ENCODE results near the gene LONRF3.

Gene LONRF3

GRCh38 chrX:118974088-118974907 lies at the start of gene LONRF3:
Gene LONRF3 (plus strand): TSS chrX:118974618. CDS start chrX:118974781, 163 bp downstream.
- DNase-seq = peak; percentile 57 to 72

- no peak for DNase-seq
Measured at GRCh38 chrX:118928151-118928550, 46.3 kb upstream of the LONRF3 start.

DNA sequence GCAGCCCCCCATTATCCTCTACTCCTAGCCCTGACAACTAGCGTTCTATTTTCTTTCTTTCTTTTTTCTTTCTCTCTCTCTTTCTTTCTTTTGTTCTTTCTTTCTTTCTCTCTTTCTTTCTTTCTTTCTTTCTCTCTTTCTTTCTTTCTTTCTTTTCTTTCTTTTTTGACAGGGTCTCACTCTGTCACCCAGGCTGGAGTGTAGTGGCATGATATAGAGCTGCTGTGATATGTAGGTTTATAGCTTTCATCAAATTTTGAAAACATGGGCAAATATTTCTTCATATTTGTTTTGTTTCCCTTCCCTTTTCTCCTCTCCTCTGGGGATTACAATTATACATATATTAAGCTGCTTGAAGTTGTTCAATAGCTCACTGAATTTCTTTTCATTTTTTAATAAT lies 39.1 kb upstream of the LONRF3 start:
- DNase-seq = no peak

DNA sequence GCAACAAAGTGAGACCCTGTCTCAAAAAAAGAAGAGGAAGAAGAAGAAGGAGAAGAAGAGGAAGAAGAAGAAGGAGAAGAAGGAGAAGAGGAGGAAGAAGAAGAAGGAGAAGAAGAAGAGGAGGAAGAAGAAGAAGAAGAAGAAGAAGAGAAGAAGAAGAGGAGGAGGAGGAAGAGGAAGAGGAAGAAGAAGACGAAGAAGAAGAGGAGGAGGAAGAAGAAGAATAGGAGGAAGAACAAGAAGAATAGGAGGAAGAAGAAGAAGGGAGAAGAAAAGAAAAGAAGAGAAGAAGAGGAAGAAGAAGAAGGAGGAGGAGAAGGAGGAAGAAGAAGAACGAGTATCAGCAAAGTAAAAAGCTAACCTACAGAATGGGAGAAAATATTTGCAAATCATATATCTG lies 33.3 kb upstream of the LONRF3 start:
- no peak for DNase-seq

- no peak for DNase-seq
Measured at GRCh38 chrX:118943102-118943501, 31.3 kb upstream of the LONRF3 start.

DNA sequence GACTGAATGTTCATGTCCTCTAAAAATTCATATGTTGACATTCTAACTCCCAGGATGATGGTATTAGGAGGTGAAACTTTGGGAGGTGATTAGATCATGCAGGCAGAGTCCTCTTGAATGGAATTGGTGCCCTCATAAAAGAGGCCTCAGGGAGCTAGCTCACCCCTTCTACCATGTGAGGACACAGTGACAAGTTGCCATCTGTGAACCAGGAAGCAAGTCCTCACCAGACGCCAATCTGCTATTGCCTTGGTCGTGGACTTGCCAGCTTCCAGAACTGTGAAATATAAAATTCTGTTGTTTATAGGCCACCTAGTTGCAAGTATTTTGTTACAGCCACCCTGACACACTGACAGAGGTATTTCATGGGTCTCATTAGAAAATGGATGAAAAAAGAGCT lies 28.5 kb upstream of the LONRF3 start:
- no peak for DNase-seq

- DNase-seq = no peak
Measured at GRCh38 chrX:118948270-118948669, 26.1 kb upstream of the LONRF3 start.

DNA sequence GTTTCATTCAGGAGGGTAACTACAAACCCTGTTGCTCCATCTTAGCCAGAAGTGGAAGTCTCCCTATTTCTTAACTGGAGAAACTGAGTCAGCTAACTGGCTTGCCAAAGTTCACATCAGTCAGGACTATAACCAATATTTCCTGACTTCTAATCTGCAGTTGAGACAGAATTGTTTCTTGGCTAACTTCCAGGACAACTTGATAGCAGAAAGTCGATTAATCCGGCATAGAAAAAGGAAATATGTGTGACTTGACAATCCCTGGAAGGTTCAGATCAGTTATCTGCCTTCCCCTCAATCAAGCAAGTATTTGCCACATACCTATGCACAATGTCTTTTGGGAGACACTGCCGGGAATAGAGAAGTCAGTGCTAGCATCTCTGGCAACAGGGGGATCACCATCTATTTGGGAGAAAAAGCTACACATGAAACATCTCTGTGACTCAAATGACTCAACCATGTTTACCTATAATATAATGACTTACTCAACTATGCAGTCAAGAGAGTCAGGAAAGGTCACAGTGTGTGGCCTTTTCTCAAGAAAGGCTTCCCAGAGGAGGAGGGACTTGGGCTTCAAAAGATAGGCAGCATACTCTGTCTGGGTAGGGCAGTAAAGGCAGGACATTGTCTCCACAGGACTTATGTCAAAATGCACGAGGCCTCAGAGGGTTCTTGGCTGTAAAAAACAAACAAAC lies 12.4 kb upstream of the LONRF3 start:
- no peak for DNase-seq

DNA sequence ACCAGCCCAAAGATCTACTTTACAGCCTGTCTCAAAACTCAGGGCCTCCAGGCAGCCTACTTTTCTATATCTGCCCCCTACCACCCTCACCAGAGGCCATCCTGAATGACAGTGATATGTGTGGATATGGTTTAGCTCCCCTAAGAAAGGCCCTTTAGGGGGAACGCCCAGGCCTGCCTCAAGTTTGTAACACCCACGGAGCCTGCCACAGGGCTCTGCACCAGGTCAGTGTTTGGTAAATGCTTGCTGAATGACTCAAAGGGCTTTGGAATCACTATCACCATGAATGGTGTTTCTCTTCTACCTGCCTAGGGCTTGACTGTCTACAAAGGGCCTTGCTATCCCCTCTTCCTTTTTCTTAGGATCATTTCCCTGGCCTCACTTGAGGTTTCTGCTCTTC lies 11.3 kb upstream of the LONRF3 start:
- no peak for DNase-seq

DNA sequence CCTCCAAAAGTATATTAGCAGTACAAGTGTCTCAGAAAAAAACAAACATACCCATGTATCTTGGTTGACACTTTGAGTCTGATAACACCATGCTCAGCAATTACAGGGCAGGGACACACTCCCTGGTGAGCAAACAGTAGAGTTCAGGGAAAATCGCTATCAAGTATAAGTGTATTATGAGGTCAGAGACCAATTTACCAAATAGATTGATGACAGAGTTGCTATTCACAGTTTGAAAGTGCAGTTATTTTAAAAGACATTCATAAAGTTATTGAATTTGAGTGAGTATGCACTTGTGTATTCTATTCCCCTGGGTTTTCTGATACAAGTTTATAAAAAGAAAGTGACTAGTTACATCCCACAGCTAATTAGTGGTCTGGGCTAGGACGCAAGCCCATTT lies 10.2 kb upstream of the LONRF3 start:
- DNase-seq = no peak

DNA sequence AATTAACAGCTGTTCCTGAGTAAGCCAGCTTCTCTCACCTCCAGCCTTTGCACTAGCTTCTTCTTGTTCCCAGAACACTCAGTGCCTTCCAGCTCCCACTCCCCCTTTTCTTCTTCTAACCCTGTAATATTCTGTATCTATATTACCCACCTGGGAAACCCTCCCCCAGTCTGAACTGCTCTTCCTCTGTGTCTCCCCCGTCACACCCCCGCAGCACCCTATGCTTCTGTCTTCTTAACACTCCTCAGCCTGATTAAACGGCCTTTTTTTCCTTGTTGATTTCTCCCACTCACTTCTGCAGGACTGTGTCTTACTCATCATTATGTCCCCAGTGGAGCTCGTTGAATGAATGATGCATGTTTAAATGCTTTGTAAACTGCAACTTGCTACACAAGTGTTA lies 9.0 kb upstream of the LONRF3 start:
- no peak for DNase-seq

GRCh38 chrX:118968031-118968430 lies 6.4 kb upstream of the LONRF3 start:
- no peak for DNase-seq

DNA sequence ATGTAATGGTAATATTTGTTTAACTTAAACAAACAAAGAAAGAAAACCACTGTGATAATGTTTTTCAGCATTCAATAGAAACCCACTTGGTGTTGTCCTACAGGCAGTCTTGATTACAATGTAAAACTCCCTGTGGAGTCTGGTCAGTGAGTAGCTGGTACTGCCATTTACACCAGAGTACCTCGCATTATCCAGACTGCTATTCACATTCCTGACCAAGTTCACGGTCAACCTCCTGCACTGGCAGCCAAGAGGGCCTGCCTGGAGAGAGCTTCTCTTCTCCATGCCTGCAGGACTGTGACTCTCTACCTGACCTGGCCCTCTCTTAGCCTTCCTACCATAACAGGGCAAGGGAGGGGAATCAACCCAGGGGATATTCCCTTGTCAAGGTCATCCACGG lies 2.9 kb upstream of the LONRF3 start:
- no peak for DNase-seq

GRCh38 chrX:118973389-118974087 lies 880 bp upstream of the LONRF3 start:
- DNase-seq = no peak

GRCh38 chrX:118974908-118975671 lies 672 bp downstream of the LONRF3 start:
- peak; percentile 33 to 47 for DNase-seq

GRCh38 chrX:118975831-118976598 lies 1.6 kb downstream of the LONRF3 start:
- peak; percentile 66 to 84 for DNase-seq

- DNase-seq = peak in 1 of 2 experiments; percentile 5
Measured at GRCh38 chrX:118976599-118977340, 2.4 kb downstream of the LONRF3 start.

GRCh38 chrX:118977424-118977823 lies 3.0 kb downstream of the LONRF3 start:
- no peak for DNase-seq

- DNase-seq = no peak
Measured at GRCh38 chrX:118978451-118978850, 4.0 kb downstream of the LONRF3 start.

DNA sequence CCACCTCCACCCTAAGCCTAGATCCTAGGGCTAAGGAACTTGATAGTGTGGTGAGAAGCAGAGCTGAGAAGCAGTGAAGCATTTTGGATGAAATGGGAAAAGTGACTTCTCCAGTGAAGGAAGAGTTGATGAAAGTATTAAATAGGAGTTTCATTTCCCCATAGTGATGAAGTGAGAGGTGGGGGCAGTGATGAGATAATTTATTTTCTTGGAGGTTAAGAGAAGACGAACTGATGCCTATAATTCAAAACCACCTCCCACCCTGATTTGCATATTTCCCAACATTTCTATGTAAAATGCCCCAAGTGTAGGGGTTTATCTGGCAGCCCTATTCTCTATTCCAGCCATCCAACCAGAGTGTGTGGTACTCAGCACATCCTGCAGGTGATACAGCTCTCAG lies 6.3 kb downstream of the LONRF3 start:
- DNase-seq = no peak

DNA sequence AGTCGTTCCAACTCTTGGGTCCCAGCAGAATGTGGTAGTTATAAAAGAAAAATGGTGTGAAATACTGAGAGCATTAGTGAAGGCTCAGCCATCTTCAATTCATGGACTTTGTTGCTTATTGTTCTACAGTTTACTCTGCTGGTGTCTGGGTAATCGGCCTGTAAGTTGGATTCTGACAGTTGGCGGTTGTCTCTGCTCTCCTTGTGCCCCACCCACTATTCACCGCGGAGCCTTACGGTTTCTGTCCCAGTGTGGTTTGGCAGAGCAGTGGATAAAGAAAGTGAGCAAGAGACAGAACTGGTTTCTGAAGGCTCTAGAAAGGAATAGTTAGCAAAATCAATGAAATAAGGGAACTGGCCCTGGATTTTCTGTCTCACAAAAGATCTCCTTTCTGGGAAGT lies 9.1 kb downstream of the LONRF3 start:
- DNase-seq = no peak
